Suppressor macrophage (primary cell): Measurements from ENCODE around the gene TAF8.

Source experiments
- DNase-seq, 4 experiments: peaks; one replicate each; pipeline ENCODE4 v3.0.0-alpha.2; 2020 to 2022

Gene TAF8

GRCh38 chr6:42051268-42051653 lies 937 bp downstream of the TAF8 start:
- no peak for DNase-seq

GRCh38 chr6:42053601-42054000 lies 3.3 kb downstream of the TAF8 start:
- DNase-seq, result no peak

- no peak for DNase-seq
Measured at GRCh38 chr6:42059743-42060142, 9.4 kb downstream of the TAF8 start.

- no peak for DNase-seq
Measured at GRCh38 chr6:42066156-42066675, 15.9 kb downstream of the TAF8 start.

- no peak for DNase-seq
Measured at GRCh38 chr6:42068173-42068572, 17.8 kb downstream of the TAF8 start.

GRCh38 chr6:42068872-42069522 lies 18.7 kb downstream of the TAF8 start:
- no peak for DNase-seq

- no peak for DNase-seq
Measured at GRCh38 chr6:42071881-42072583, 21.7 kb downstream of the TAF8 start.

GRCh38 chr6:42073287-42073686 lies 23.0 kb downstream of the TAF8 start:
- no peak for DNase-seq

GRCh38 chr6:42075159-42075838 lies 25.0 kb downstream of the TAF8 start:
- peak; percentile 70 to 88 (median 82) for DNase-seq

- no peak for DNase-seq
Measured at GRCh38 chr6:42078386-42078785, 28.1 kb downstream of the TAF8 start.

- DNase-seq, result no peak
Measured at GRCh38 chr6:42079941-42080464, 29.7 kb downstream of the TAF8 start.

GRCh38 chr6:42083530-42083929 lies 33.2 kb downstream of the TAF8 start:
- DNase-seq, result no peak

- no peak for DNase-seq
Measured at GRCh38 chr6:42084889-42085288, 34.6 kb downstream of the TAF8 start.

GRCh38 chr6:42086046-42087035 lies 36.0 kb downstream of the TAF8 start:
- no peak for DNase-seq

GRCh38 chr6:42088101-42088591 lies 37.8 kb downstream of the TAF8 start:
- no peak for DNase-seq

- DNase-seq, result no peak
Measured at GRCh38 chr6:42090819-42091717, 40.7 kb downstream of the TAF8 start.

GRCh38 chr6:42091718-42092023 lies 41.3 kb downstream of the TAF8 start:
- no peak for DNase-seq

- no peak for DNase-seq
Measured at GRCh38 chr6:42093582-42094329, 43.4 kb downstream of the TAF8 start.

- DNase-seq, result no peak
Measured at GRCh38 chr6:42095094-42095493, 44.8 kb downstream of the TAF8 start.
